Measurements from ENCODE around the gene ZBTB7B. TPM values are rescaled to one million over a fixed set of nuclear protein-coding genes. Genes with fewer than 3 reads are reported as not detected.

ZBTB7B gene
- total RNA-seq, 6 experiments from 2014 or later = 31.1 to 37.1 (median 34.1) TPM

DNA sequence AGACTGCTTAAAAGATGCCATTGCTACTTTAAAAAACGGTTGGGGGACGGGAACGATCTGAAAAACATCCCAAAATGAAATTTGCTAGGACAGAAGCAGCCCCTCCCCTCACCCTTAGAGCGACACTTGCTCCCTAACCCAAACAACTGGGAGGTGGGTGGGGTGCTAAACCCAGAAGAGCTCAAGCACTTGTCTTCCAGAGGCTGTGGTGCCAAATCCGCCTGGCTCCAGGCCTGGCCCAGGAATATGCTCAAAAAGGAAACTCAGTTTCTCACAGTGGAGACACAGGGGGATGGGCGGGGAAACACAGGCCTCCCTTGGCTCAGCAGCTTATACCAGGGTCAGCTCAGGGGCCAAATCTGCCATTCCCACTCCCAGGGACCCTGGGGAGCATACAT, 46.1 kb upstream of the ZBTB7B start:
- no peak for DNase-seq
- Mint-ChIP-seq H3K9me3 (no peaks in the 10 kb centered on the region), H3K27ac (peak overlapping the region; percentile 97), H3K27me3 (ENCODE audit: insufficient read depth) (peaks cover 12% of the 10 kb centered on the region), H3K4me3 (peak overlapping the region; percentile 95), H3K36me3 (ENCODE audit: low read depth) (no peaks in the 10 kb centered on the region), H3K4me1 (ENCODE audit: low read depth) (peaks cover 41% of the 10 kb centered on the region)
- TF ChIP-seq CTCF (IDR thresholded peaks at IDR 0.05) = no peak

DNA sequence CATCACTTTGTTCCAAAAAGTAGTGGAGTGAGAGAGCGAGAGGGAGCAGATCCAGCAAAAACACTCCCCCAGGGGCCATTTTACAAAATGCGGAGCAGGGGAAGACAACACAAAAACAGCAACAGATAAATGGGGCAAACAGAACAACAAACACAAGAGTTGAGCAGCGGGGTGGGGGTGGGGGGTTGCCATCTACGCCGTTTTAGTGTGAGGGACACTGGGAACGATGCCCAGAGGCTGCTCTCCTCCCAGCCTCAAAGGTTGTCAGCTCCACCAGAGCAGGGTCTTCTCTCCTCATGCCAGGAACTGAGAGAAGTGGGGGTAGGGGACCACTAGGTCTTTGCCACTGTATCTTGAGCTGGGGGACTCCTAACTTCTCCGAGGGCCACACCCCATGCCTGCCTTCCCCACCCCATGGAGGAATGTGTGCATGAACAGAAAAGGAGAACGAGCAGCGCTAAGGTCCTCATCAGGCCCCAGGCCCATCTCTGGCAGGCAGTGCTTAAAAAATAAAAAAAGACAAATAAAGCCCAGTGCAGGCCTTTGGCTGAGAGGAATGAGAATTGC, 45.4 kb upstream of the ZBTB7B start:
- Mint-ChIP-seq H3K36me3 (ENCODE audit: low read depth) (peaks cover under 1% of the 10 kb centered on the region; the same call in 1 of the 2 replicates), H3K4me1 (ENCODE audit: low read depth) (peaks cover 43% of the 10 kb centered on the region), H3K27ac (peak overlapping the region; percentile 97), H3K27me3 (ENCODE audit: insufficient read depth) (peaks cover 13% of the 10 kb centered on the region), H3K4me3 (peak overlapping the region; percentile 27; the same call in 1 of the 2 replicates), H3K9me3 (no peaks in the 10 kb centered on the region)
- TF ChIP-seq CTCF (IDR thresholded peaks at IDR 0.05) = no peak
- no peak for DNase-seq

GRCh38 chr1:154958036-154958435, 44.6 kb upstream of the ZBTB7B start:
- no peak for DNase-seq
- no peak overlapping the region for H3K4me3 Mint-ChIP-seq
- peak overlapping the region; percentile 97; the same call in 1 of the 2 replicates for H3K27ac Mint-ChIP-seq
- H3K9me3 Mint-ChIP-seq = no peaks in the 10 kb centered on the region
- peaks cover 13% of the 10 kb centered on the region for H3K27me3 Mint-ChIP-seq (ENCODE audit: insufficient read depth)
- TF ChIP-seq CTCF (IDR thresholded peaks at IDR 0.05) = no peak
- peaks cover 7% of the 10 kb centered on the region; the same call in 1 of the 2 replicates for H3K36me3 Mint-ChIP-seq (ENCODE audit: low read depth)
- peaks cover 52% of the 10 kb centered on the region for H3K4me1 Mint-ChIP-seq (ENCODE audit: low read depth)

DNA sequence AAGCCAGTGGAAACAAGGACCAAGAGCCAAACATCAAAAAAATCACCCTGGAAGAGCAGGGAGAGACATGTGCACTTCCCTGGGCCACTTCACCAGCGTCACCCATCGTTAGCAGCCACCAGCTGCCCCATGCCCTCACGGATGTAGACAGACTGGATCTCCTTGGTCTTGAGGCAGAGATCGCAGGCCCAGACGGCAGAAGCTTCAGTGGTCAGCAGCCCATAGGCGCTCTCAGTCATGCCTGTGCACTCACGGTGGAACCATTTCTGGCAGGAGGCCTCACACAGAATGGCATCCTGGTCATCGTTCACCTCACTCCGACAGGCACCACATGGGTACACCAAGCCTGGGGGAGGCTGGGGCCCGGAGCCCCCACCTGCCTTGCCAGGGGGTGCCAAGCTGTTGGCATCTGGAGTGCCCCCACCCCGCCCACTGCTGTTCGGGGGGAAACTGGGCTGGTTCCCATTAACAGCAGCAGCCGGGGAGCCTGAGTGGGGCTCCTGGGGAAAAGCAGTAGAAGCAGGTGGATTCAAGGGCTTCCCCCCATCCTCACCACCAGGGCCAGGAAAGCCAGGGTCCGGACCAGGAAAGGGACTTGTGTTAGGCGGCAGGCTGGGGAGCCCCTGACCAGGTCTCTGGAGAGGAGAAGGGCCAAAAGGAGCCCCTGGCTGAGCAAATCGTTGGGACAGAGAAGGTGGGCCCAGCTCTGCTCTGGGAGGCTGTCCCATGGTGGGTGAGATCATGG, 43.7 kb upstream of the ZBTB7B start:
- Mint-ChIP-seq H3K4me1 (ENCODE audit: low read depth) (peaks cover 60% of the 10 kb centered on the region), H3K27me3 (ENCODE audit: insufficient read depth) (peaks cover 13% of the 10 kb centered on the region), H3K36me3 (ENCODE audit: low read depth) (peaks cover 14% of the 10 kb centered on the region), H3K27ac (peak overlapping the region; percentile 48), H3K9me3 (no peaks in the 10 kb centered on the region), H3K4me3 (no peak overlapping the region)
- TF ChIP-seq CTCF (IDR thresholded peaks at IDR 0.05) = no peak
- no peak for DNase-seq

- peaks cover 15% of the 10 kb centered on the region for H3K36me3 Mint-ChIP-seq (ENCODE audit: low read depth)
- H3K4me1 Mint-ChIP-seq (ENCODE audit: low read depth) = peaks cover 64% of the 10 kb centered on the region
- peaks cover 13% of the 10 kb centered on the region for H3K27me3 Mint-ChIP-seq (ENCODE audit: insufficient read depth)
- no peak overlapping the region; the same call in 1 of the 2 replicates for H3K4me3 Mint-ChIP-seq
- no peaks in the 10 kb centered on the region for H3K9me3 Mint-ChIP-seq
- no peak for DNase-seq
- no peak overlapping the region for H3K27ac Mint-ChIP-seq
- no peak for TF ChIP-seq CTCF (IDR thresholded peaks at IDR 0.05)
Observed at GRCh38 chr1:154959426-154959780, 43.2 kb upstream of the ZBTB7B start.

Data from HFFc6 (cell line).